ENCODE results near the gene NLGN3. TPM values are rescaled to one million over a fixed set of nuclear protein-coding genes. Genes with fewer than 3 reads are reported as not detected.

Gene NLGN3
- total RNA-seq, 1 donor from 2014 or later, result 3.1 TPM

- no peaks in the 10 kb centered on the region for H3K36me3 Mint-ChIP-seq (ENCODE audit: unreplicated experiment)
- H3K27ac Mint-ChIP-seq (ENCODE audit: unreplicated experiment), result no peak overlapping the region
- TF ChIP-seq, protein P1, sequence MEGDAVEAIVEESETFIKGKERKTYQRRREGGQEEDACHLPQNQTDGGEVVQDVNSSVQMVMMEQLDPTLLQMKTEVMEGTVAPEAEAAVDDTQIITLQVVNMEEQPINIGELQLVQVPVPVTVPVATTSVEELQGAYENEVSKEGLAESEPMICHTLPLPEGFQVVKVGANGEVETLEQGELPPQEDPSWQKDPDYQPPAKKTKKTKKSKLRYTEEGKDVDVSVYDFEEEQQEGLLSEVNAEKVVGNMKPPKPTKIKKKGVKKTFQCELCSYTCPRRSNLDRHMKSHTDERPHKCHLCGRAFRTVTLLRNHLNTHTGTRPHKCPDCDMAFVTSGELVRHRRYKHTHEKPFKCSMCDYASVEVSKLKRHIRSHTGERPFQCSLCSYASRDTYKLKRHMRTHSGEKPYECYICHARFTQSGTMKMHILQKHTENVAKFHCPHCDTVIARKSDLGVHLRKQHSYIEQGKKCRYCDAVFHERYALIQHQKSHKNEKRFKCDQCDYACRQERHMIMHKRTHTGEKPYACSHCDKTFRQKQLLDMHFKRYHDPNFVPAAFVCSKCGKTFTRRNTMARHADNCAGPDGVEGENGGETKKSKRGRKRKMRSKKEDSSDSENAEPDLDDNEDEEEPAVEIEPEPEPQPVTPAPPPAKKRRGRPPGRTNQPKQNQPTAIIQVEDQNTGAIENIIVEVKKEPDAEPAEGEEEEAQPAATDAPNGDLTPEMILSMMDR (IDR thresholded peaks at IDR 0.05; ENCODE audit: partially characterized antibody, unreplicated experiment), result no peak
- H3K4me3 Mint-ChIP-seq (ENCODE audit: unreplicated experiment), result no peak overlapping the region
- no peak for DNase-seq
- H3K4me1 Mint-ChIP-seq (ENCODE audit: low read depth, unreplicated experiment), result peaks cover 9% of the 10 kb centered on the region
- H3K27me3 Mint-ChIP-seq (ENCODE audit: unreplicated experiment), result peaks cover 2% of the 10 kb centered on the region
- peaks cover 6% of the 10 kb centered on the region for H3K9me3 Mint-ChIP-seq (ENCODE audit: unreplicated experiment)
Measured at GRCh38 chrX:71131510-71131909, 13.1 kb upstream of the NLGN3 start.

DNA sequence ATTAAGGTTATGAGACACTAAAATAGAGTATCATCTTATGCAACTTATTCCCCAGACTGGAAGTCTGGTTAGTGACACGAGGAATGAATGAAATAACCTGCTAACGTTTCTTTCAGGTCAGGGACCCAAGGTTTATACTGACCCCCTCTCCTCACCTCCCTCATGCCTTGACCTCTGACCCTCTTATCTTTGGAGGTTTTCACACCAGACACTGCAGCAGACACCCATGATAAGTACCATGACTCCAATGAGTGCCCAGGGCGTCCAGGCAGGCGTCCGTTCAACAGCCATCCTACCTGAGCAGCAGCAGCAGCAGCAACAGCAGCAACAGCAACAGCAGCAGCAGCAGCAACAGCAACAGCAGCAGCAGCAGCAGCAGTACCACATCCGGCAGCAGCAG is 4.2 kb upstream of the NLGN3 start:
- H3K4me1 Mint-ChIP-seq (ENCODE audit: low read depth, unreplicated experiment), result peaks cover 5% of the 10 kb centered on the region
- H3K27ac Mint-ChIP-seq (ENCODE audit: unreplicated experiment), result no peak overlapping the region
- peaks cover 3% of the 10 kb centered on the region for H3K27me3 Mint-ChIP-seq (ENCODE audit: unreplicated experiment)
- DNase-seq, result no peak
- TF ChIP-seq, protein P1 (IDR thresholded peaks at IDR 0.05; ENCODE audit: partially characterized antibody, unreplicated experiment), result no peak
- no peak overlapping the region for H3K4me3 Mint-ChIP-seq (ENCODE audit: unreplicated experiment)
- H3K9me3 Mint-ChIP-seq (ENCODE audit: unreplicated experiment), result no peaks in the 10 kb centered on the region
- no peaks in the 10 kb centered on the region for H3K36me3 Mint-ChIP-seq (ENCODE audit: unreplicated experiment)

DNA sequence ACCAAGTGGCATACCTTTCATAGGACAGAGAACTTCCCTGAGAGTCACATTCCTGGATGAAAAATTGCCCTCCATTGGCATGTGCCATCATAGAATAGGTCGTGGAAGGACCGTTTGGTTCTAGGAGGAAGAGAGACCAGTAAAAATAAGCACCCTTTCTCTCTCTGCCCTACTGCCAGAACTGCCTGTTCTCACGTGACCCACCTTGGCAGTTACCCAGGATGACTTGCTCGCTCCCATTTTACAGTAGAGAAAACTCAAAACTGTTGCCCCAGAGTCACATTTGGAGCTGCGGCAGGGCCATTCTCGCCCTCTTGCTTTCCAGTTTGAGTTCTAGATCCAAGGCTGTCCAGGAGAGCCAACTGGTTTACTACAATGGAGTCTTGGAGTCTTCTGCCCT is 1.1 kb upstream of the NLGN3 start:
- DNase-seq, result no peak
- Mint-ChIP-seq H3K27ac (ENCODE audit: unreplicated experiment) (no peak overlapping the region), H3K36me3 (ENCODE audit: unreplicated experiment) (no peaks in the 10 kb centered on the region), H3K4me1 (ENCODE audit: low read depth, unreplicated experiment) (peaks cover 5% of the 10 kb centered on the region), H3K4me3 (ENCODE audit: unreplicated experiment) (no peak overlapping the region), H3K27me3 (ENCODE audit: unreplicated experiment) (peaks cover 3% of the 10 kb centered on the region), H3K9me3 (ENCODE audit: unreplicated experiment) (peaks cover 4% of the 10 kb centered on the region)
- TF ChIP-seq, protein P1 (IDR thresholded peaks at IDR 0.05; ENCODE audit: partially characterized antibody, unreplicated experiment), result no peak

DNA sequence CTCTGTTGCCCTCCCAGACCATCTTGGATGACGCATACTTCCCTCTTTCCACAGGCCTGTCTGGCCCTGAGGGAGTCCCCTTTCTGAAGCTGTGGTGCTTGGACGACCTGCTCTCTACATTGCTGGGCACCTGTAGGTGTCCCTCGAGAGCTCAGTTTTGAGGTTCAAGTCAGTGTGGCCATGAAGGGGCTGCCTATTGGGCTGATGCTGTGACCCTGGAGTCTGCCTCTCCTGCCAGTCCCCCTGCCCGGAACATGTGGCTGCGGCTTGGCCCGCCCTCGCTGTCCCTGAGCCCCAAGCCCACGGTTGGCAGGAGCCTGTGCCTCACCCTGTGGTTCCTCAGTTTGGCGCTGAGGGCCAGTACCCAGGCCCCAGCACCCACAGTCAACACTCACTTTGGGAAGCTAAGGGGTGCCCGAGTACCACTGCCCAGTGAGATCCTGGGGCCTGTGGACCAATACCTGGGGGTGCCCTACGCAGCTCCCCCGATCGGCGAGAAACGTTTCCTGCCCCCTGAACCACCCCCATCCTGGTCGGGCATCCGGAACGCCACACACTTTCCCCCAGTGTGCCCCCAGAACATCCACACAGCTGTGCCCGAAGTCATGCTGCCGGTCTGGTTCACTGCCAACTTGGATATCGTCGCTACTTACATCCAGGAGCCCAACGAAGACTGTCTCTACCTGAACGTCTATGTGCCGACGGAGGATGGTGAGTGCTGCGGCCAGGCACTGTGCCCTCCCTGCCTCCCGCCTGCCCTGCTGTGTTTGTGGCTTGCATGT is 3.0 kb downstream of the NLGN3 start:
- TF ChIP-seq, protein P1 (IDR thresholded peaks at IDR 0.05; ENCODE audit: partially characterized antibody, unreplicated experiment), result no peak
- H3K36me3 Mint-ChIP-seq (ENCODE audit: unreplicated experiment), result no peaks in the 10 kb centered on the region
- H3K27ac Mint-ChIP-seq (ENCODE audit: unreplicated experiment), result no peak overlapping the region
- peaks cover 5% of the 10 kb centered on the region for H3K4me1 Mint-ChIP-seq (ENCODE audit: low read depth, unreplicated experiment)
- H3K4me3 Mint-ChIP-seq (ENCODE audit: unreplicated experiment), result no peak overlapping the region
- DNase-seq, result no peak
- H3K27me3 Mint-ChIP-seq (ENCODE audit: unreplicated experiment), result peaks cover 3% of the 10 kb centered on the region
- H3K9me3 Mint-ChIP-seq (ENCODE audit: unreplicated experiment), result peaks cover 7% of the 10 kb centered on the region

- Mint-ChIP-seq H3K27me3 (ENCODE audit: unreplicated experiment) (peaks cover 3% of the 10 kb centered on the region), H3K9me3 (ENCODE audit: unreplicated experiment) (peaks cover 7% of the 10 kb centered on the region)
- no peak for DNase-seq
Measured at GRCh38 chrX:71148278-71148663, 3.6 kb downstream of the NLGN3 start.

More at GRCh38 chrX:71148278-71148663, 3.6 kb downstream of the NLGN3 start:
- H3K4me1 Mint-ChIP-seq (ENCODE audit: low read depth, unreplicated experiment), result peaks cover 5% of the 10 kb centered on the region
- H3K27ac Mint-ChIP-seq (ENCODE audit: unreplicated experiment), result no peak overlapping the region
- H3K4me3 Mint-ChIP-seq (ENCODE audit: unreplicated experiment), result no peak overlapping the region
- no peaks in the 10 kb centered on the region for H3K36me3 Mint-ChIP-seq (ENCODE audit: unreplicated experiment)
- TF ChIP-seq, protein P1 (IDR thresholded peaks at IDR 0.05; ENCODE audit: partially characterized antibody, unreplicated experiment), result no peak

Measured in glutamatergic neuron (in vitro differentiated cells).